GM21717 (cell line): ENCODE results near the gene CFAP126.
"Not testable (repeated sequence)": the region's sequence is repeated elsewhere in the genome, so short reads cannot be mapped to it uniquely, and the experiment has no call there.

Source experiments
- ATAC-seq: cut with Tn5 transposase; IDR thresholded peaks from one replicate; pipeline ENCODE4 v1.9.1; 2021; ENCODE audit warnings: mild to moderate bottlenecking, moderate library complexity; ENCODE audit not compliant: unreplicated experiment

The CFAP126 gene, protein sequence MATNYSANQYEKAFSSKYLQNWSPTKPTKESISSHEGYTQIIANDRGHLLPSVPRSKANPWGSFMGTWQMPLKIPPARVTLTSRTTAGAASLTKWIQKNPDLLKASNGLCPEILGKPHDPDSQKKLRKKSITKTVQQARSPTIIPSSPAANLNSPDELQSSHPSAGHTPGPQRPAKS

GRCh38 chr1:161367684-161368400, at the start of gene CFAP126:
TSS of gene CFAP126 (minus strand) at chr1:161367876. CDS start at chr1:161367868, 8 bp downstream.
- ATAC-seq: peak; percentile 85

- ATAC-seq: not testable (repeated sequence)
These were observed 45.4 kb upstream of the CFAP126 start for GRCh38 chr1:161413050-161413449.

DNA sequence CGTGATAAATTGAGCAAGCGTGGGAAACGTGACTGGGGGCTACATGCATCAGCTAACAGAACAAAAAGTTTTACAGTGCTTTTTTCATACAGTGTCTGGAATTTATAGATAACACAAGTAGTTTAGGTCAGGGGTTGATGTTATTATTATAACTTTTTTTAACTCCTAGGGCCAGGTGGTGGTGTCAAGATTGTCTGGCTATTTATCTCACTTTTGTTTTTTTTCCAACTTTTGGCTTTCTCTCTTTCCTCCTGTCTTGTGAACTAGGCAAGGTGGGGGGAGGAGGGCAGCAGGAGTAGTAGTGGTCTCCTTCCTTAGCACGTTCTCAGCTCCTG, 42.9 kb upstream of the CFAP126 start:
- not testable (repeated sequence) for ATAC-seq

- ATAC-seq: not testable (repeated sequence)
These were observed 42.4 kb upstream of the CFAP126 start for GRCh38 chr1:161409848-161410635.

DNA sequence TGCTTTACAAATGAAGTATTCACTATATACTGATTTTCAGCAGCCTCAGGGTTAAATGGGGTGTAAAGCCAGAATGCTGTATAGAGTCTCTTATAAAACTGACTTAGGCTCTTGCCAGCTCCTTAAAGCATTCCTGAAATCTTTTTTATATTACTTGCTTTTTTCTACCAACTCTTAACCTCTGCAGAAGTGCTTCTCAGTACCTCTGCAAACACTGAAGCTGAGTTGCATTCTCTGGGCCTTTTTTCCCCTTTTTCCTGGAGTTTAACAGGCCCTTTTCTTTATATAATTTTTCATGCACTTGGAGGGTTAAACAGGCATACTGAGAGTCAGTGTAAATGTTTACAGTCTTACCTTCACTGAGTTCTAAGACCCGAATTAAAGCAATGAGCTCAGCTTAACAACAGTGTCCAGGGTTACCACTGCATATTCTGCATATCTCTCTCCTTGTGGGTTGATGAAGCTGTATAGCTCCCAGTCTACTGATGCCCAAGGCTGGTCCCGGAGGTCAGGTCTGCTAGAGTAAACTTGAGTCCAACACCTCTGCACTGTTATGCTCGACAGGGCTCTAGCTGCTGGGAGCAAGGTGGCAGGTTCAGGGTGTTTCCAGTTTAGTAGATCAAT, 40.9 kb upstream of the CFAP126 start:
- ATAC-seq: no peak

- no peak for ATAC-seq
These were observed 39.8 kb upstream of the CFAP126 start for GRCh38 chr1:161407451-161407985.

- ATAC-seq: not testable (repeated sequence)
These were observed 38.9 kb upstream of the CFAP126 start for GRCh38 chr1:161406551-161406950.

GRCh38 chr1:161404051-161404597, 36.4 kb upstream of the CFAP126 start:
- ATAC-seq: no peak

DNA sequence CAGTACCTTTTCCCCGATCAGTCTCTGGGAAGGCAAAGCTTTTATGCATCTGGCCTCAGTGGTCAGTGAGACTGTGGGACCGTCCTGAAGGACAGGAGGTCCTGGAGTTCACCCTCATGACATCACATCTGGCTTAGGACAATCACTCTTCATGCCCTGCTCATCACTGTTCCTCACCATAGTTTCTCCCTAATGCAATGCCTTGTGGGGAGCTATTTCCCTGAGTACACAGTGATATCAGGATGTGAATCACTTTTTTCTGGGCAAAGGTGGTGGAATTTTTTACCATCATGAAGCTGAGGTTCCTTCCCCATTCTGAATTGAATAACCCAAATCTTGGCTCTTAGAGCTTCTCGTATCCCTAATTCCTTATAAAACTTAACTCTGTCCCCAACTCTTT, 34.8 kb upstream of the CFAP126 start:
- ATAC-seq: no peak

DNA sequence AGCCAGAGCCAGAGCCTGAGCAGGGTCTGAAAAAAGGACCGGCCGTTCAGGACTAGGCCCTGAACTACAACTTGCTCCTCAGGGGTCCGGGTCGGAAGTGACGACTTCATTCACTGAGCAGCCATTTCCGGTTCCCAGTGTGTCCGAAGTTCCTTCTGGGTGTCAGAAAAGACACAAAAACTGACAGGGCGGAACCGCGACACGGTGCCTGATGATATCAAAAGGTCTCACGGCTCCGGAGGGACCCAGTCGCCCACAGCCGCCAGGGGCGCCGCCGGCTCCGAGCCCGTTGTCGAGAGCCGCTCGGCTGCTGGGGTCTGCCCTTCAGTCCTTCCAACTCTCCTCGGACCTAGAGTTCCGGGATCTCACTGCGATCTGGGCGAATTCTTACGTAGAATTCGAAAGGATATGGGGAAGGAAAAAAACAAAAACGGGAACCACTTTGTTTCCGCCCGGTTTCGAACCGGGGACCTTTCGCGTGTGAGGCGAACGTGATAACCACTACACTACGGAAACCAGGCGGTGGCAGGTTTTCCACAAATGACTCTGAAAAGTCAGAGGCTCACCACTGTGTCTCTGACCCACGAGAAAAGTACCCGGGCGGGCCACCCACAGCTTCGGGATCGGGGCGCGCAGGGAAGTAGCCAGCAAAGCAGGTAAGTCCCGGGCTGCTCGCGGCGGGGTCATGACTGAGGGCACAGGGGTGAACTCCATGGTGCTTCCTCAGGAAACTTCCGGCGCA, 31.8 kb upstream of the CFAP126 start:
- peak; percentile 68 for ATAC-seq

DNA sequence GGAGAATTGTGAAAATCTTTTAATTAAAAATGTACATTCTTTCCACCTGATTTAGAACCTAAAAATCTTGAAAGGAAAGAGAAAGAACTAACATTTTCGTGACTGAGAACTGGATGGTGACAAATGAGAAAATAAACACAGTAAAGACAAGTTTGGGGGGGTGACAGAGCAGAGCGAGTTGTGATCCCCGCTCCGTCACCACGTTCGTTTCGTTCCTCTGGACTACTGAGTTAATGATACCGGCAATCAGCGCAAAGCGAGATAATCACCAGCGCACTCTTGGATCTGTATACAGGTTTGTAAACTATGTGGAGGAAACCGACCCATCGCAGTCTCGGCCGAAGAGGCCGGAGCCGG, 31.2 kb upstream of the CFAP126 start:
- peak; percentile 5 for ATAC-seq

GRCh38 chr1:161397038-161397437, 29.4 kb upstream of the CFAP126 start:
- ATAC-seq: not testable (repeated sequence)

- no peak for ATAC-seq
These were observed 25.5 kb upstream of the CFAP126 start for GRCh38 chr1:161393151-161393550.

DNA sequence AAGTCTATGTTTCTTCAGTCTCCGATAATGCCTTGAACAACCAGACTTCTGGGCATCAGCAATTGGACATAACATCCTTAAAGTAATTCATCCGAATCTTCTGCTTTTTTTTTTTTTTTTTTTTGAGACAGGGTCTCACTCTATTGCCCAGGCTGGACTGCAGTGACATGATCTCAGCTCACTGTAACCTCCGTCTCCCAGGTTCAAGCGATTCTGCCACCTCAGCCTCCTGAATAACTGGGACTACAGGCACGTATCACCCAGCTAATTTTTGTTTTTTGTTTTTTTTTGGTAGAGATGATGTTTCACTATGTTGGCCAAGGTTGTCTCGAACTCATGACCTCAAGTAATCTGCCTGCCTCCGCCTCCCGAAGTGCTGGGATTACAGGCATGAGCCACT, 23.9 kb upstream of the CFAP126 start:
- no peak for ATAC-seq

GRCh38 chr1:161391136-161391535, 23.5 kb upstream of the CFAP126 start:
- not testable (repeated sequence) for ATAC-seq

DNA sequence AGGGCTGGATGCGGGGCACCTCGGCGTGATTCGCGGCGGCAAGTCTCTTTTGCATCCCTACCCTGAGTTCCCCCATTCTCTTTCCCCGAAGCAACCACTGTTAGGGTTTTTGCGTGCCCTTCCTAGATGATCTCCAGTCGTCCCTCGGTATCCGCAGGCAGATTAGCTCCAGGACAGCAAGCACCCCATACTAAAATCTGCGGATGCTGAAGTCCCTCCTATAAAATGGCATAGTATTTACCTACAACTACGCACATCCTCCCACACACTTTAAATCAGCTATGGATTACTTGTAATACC, 22.8 kb upstream of the CFAP126 start:
- ATAC-seq: no peak

GRCh38 chr1:161389691-161390558, 22.2 kb upstream of the CFAP126 start:
- ATAC-seq: peak; percentile 63

GRCh38 chr1:161389158-161389557, 21.5 kb upstream of the CFAP126 start:
- ATAC-seq: not testable (repeated sequence)

DNA sequence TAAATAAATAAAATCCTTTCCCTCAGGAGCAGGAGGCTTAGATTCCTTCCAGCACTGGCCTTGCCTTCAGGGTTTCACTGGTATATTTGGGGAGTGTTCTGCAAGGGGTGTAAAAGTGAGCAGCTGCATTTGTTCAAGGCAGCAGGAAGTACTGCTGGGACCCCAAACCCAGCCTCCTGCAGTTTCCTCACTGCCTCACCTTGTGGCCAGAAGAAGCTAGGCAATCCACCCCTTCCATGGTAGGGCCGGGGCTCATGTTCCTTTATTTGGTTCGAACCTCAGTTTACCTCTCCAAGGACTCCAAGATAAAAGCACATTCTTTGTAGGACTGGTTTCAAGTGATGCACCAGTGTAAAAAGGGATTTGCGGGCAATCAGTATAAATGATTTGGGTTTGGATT, 21.0 kb upstream of the CFAP126 start:
- ATAC-seq: no peak
